HCT116 (cell line): ENCODE data around the gene SLC24A3. TPM values are rescaled to one million over a fixed set of nuclear protein-coding genes. Genes with fewer than 3 reads are reported as not detected.

Source experiments
- ATAC-seq: fragments of 200-7000 bp; cut with Tn5 transposase; 2 replicates; pipeline ENCODE4 v1.9.1; 2020; ENCODE audit warnings: mild to moderate bottlenecking, moderate library complexity
- BruUV-seq: library from RNA; stranded (reverse); fragments of 400-500 nt; replicated peaks from 2 replicates; lab custom pipeline; 2021; lab: Mats Ljungman, UMichigan
- CTCF ChIA-PET: fragments of 300-600 bp; sonication (Branson Sonifier 250); formaldehyde crosslinking; loops from one replicate; lab custom pipeline; 2021; ENCODE audit warnings: antibody characterized with exemption; lab: Charles Lee
- POLR2A ChIA-PET: fragments of 300-600, 350-600 bp; sonication (Branson Sonifier 250); formaldehyde crosslinking; loops from one replicate; lab custom pipeline; 2021; ENCODE audit warnings: antibody characterized with exemption; lab: Charles Lee
- RAD21 ChIA-PET, 2 experiments: fragments of 300-600 bp; sonication (Branson Sonifier 250); formaldehyde crosslinking; loops; one replicate each; lab custom pipeline; 2023; ENCODE audit warnings: low total read pairs in 2 of 2; ENCODE audit not compliant: uncharacterized antibody in 2 of 2, unreplicated experiment in 2 of 2, low non-redundant PET in 1 of 2; lab: Charles Lee
- DNase-seq: peaks from one replicate; pipeline ENCODE4 v3.0.0-alpha.2; 2010; ENCODE audit warnings: low read depth, low spot score
- H2AFZ ChIP-seq: fragments of 200-600 bp; shearing (Covaris generic), sonication (generic); 2 replicates; pipeline ENCODE4 v1.6.1; 2017; ENCODE audit warnings: low read depth, mixed run types, mixed read lengths, antibody characterized with exemption, low read length; ENCODE audit not compliant: poor library complexity, severe bottlenecking
- H3K27ac ChIP-seq: 2 replicates; pipeline ENCODE4 v1.5.1; 2012; ENCODE audit warnings: low read depth, low read length
- H3K27me3 ChIP-seq: fragments of 200-600 bp; sonication (generic); 2 replicates; pipeline ENCODE4 v1.6.1; 2016; ENCODE audit warnings: mixed run types, low read length, mixed read lengths; ENCODE audit not compliant: insufficient read depth
- H3K36me3 ChIP-seq, 2 experiments: fragments of 200-500 bp in 1 of 2; fragments of 200-600 bp in 1 of 2; sonication (Bioruptor generic) in 1 of 2; sonication (generic) in 1 of 2; 2 replicates each; pipeline versions ENCODE4 v1.5.1 to v1.6.1; 2014 to 2016; ENCODE audit warnings: low read length in 2 of 2, inconsistent platforms in 1 of 2, mixed read lengths in 1 of 2, mixed run types in 1 of 2; ENCODE audit not compliant: insufficient read depth in 2 of 2, control insufficient read depth in 1 of 2
- H3K4me1 ChIP-seq, 2 experiments: fragments of 200-600 bp in 1 of 2; sonication (generic) in 1 of 2; 2 replicates each; pipeline versions ENCODE4 v1.5.1 to v1.6.1; 2012 to 2017; ENCODE audit warnings: low read length in 2 of 2, inconsistent platforms in 1 of 2, mild to moderate bottlenecking in 1 of 2, mixed read lengths in 1 of 2, mixed run types in 1 of 2, moderate library complexity in 1 of 2; ENCODE audit not compliant: insufficient read depth in 2 of 2, control insufficient read depth in 1 of 2
- H3K4me2 ChIP-seq: fragments of 200-600 bp; sonication (generic); 2 replicates; pipeline ENCODE4 v1.6.1; 2017; ENCODE audit warnings: mixed run types, low read length, mixed read lengths
- H3K4me3 ChIP-seq, 2 experiments: fragments of 200-600 bp in 1 of 2; sonication (generic) in 1 of 2; replicated peaks in 1 of 2; 2 replicates each; pipeline ENCODE4 v1.5.1; 2011 to 2016; ENCODE audit warnings: low read length in 2 of 2, control low read depth in 1 of 2, low read depth in 1 of 2, mild to moderate bottlenecking in 1 of 2, mixed read lengths in 1 of 2, mixed run types in 1 of 2
- H3K79me2 ChIP-seq: fragments of 200-600 bp; sonication (generic); 2 replicates; pipeline ENCODE4 v1.6.1; 2017; ENCODE audit warnings: mild to moderate bottlenecking, mixed run types, low read length, moderate library complexity, mixed read lengths; ENCODE audit not compliant: insufficient read depth
- H3K9ac ChIP-seq: fragments of 200-600 bp; sonication (generic); 2 replicates; pipeline ENCODE4 v1.6.1; 2016; ENCODE audit warnings: low read length, mixed read lengths
- H3K9me2 ChIP-seq: fragments of 200-600 bp; sonication (generic), shearing (Covaris generic); 2 replicates; pipeline ENCODE4 v1.6.1; 2017; ENCODE audit warnings: mixed run types, mild to moderate bottlenecking, moderate library complexity; ENCODE audit not compliant: insufficient read depth
- H3K9me3 ChIP-seq, 2 experiments: fragments of 200-500 bp in 1 of 2; fragments of 200-600 bp in 1 of 2; sonication (Bioruptor generic) in 1 of 2; sonication (generic) in 1 of 2; 2 replicates each; pipeline ENCODE4 v1.6.1; 2014 to 2017; ENCODE audit warnings: low read length in 2 of 2, mixed read lengths in 2 of 2, inconsistent platforms in 1 of 2, low read depth in 1 of 2, mild to moderate bottlenecking in 1 of 2, mixed run types in 1 of 2, moderate library complexity in 1 of 2; ENCODE audit not compliant: control insufficient read depth in 1 of 2, insufficient read depth in 1 of 2
- H4K20me1 ChIP-seq: fragments of 200-600 bp; sonication (generic), shearing (Covaris generic); 2 replicates; pipeline ENCODE4 v1.6.1; 2017; ENCODE audit warnings: mixed run types, mild to moderate bottlenecking, moderate library complexity; ENCODE audit not compliant: insufficient read depth
- ATF3 ChIP-seq: IDR thresholded peaks from 2 replicates; pipeline ENCODE4 v1.6.1; 2012
- CBX3 ChIP-seq: IDR thresholded peaks from 2 replicates; pipeline ENCODE4 v1.6.1; 2012; ENCODE audit warnings: low read depth
- EGR1 ChIP-seq: IDR thresholded peaks from 2 replicates; pipeline ENCODE4 v1.6.1; 2012; ENCODE audit warnings: low read depth
- FOSL1 ChIP-seq: IDR thresholded peaks from 2 replicates; pipeline ENCODE4 v1.6.1; 2012; ENCODE audit warnings: low read depth
- JUND ChIP-seq: IDR thresholded peaks from 2 replicates; pipeline ENCODE4 v1.6.1; 2012
- MAX ChIP-seq: IDR thresholded peaks from 2 replicates; pipeline ENCODE4 v1.6.1; 2012
- POLR2AphosphoS5 ChIP-seq: IDR thresholded peaks from 2 replicates; pipeline ENCODE4 v1.6.1; 2011; ENCODE audit warnings: mild to moderate bottlenecking, low read depth, low read length, moderate library complexity
- SIN3A ChIP-seq: IDR thresholded peaks from 2 replicates; pipeline ENCODE4 v1.6.1; 2012; ENCODE audit warnings: low read depth
- SP1 ChIP-seq: IDR thresholded peaks from 2 replicates; pipeline ENCODE4 v1.6.1; 2012; ENCODE audit warnings: low read depth
- YY1 ChIP-seq: IDR thresholded peaks from 2 replicates; pipeline ENCODE4 v1.6.1; 2011; ENCODE audit warnings: low read length, low read depth, moderate library complexity, mild to moderate bottlenecking; ENCODE audit not compliant: insufficient replicate concordance; ENCODE audit errors: extremely low read depth
- ZFX ChIP-seq: fragments of 450-650 bp; IDR thresholded peaks from 2 replicates; pipeline ENCODE4 v1.6.1; 2017
- ZNF274 ChIP-seq: fragments of 200-500 bp; sonication (Bioruptor generic); IDR thresholded peaks from 2 replicates; pipeline ENCODE4 v1.6.1; 2014; ENCODE audit warnings: mild to moderate bottlenecking, low read depth, low read length, inconsistent platforms
- intact Hi-C: fragments of 100-400 bp; cut with micrococcal nuclease; formaldehyde crosslinking; loops from 2 replicates; pipeline ENCODE4 v1.10.0; 2022
- total RNA-seq: library from RNA; stranded (reverse); gene quantifications from one replicate; pipeline ENCODE4 v1.2.1, GENCODE V29; 2021; ENCODE audit not compliant: unreplicated experiment
- TF ChIP-seq, protein P1 (sequence below): IDR thresholded peaks from 2 replicates; pipeline ENCODE4 v1.6.1; 2012; ENCODE audit warnings: low read depth
- TF ChIP-seq, protein P2 (sequence below): IDR thresholded peaks from 2 replicates; pipeline ENCODE4 v1.6.1; 2011; ENCODE audit warnings: mild to moderate bottlenecking, low read length, moderate library complexity; ENCODE audit not compliant: insufficient replicate concordance; ENCODE audit errors: extremely low read depth

The SLC24A3 gene
- total RNA-seq, 1 experiment from 2014 or later = not detected

DNA sequence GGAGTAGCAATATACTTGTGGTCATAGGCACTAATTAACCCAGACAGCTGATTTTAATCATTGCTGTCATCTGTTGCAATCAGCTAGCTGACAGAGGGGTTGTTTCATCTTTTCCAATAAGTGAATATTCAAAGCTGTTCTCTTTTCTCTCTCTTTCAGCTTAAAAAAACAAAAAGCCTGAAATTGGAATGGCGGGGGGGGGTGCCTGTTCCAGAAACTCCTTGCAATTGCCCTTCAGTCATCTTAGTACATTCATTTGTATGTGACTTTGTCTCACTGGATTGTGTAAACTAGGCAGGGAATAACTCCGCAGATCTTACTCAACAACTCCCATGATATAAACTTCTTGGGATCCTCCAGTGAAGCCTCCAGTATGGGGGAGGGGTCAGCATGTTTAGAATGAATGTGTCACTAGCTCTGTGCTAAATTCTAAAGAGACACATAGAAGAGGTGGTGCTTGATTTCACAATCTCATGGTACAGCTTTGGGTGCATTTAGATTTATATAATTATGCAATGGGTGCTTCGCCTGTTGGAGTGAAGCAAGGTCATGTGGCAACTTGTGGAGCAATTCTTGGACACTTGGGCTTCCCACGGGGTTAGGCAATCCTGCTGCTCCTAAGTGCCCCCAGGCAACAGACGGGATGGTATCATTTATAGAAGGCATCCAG lies 40.1 kb downstream of the SLC24A3 start:
- intact Hi-C loops = no loop called here
- ChIA-PET RAD21 (no interaction called here), POLR2A (no interaction called here), CTCF (no interaction called here)
- Histone ChIP-seq H3K79me2 (no peaks in the 10 kb centered on the region), H3K36me3 (no peaks in the 10 kb centered on the region), H3K4me1 (no peaks in the 10 kb centered on the region), H3K4me2 (no peak overlapping the region), H3K27me3 (no peaks in the 10 kb centered on the region), H3K9me2 (no peaks in the 10 kb centered on the region), H3K9me3 (no peaks in the 10 kb centered on the region; a peak in 1 of 4 replicates), H2AFZ (no peak overlapping the region), H3K9ac (no peak overlapping the region), H3K4me3 (no peak overlapping the region), H4K20me1 (no peaks in the 10 kb centered on the region), H3K27ac (no peak overlapping the region)
- BruUV-seq = no TSS peak
- no peak for ATAC-seq
- TF ChIP-seq ZFX (no peak), SP1 (no peak), SIN3A (no peak), MAX (no peak), YY1 (no peak), POLR2AphosphoS5 (no peak), JUND (no peak), ATF3 (no peak), CBX3 (no peak), EGR1 (no peak), FOSL1 (no peak), ZNF274 (no peak)
- TF ChIP-seq, protein P1, sequence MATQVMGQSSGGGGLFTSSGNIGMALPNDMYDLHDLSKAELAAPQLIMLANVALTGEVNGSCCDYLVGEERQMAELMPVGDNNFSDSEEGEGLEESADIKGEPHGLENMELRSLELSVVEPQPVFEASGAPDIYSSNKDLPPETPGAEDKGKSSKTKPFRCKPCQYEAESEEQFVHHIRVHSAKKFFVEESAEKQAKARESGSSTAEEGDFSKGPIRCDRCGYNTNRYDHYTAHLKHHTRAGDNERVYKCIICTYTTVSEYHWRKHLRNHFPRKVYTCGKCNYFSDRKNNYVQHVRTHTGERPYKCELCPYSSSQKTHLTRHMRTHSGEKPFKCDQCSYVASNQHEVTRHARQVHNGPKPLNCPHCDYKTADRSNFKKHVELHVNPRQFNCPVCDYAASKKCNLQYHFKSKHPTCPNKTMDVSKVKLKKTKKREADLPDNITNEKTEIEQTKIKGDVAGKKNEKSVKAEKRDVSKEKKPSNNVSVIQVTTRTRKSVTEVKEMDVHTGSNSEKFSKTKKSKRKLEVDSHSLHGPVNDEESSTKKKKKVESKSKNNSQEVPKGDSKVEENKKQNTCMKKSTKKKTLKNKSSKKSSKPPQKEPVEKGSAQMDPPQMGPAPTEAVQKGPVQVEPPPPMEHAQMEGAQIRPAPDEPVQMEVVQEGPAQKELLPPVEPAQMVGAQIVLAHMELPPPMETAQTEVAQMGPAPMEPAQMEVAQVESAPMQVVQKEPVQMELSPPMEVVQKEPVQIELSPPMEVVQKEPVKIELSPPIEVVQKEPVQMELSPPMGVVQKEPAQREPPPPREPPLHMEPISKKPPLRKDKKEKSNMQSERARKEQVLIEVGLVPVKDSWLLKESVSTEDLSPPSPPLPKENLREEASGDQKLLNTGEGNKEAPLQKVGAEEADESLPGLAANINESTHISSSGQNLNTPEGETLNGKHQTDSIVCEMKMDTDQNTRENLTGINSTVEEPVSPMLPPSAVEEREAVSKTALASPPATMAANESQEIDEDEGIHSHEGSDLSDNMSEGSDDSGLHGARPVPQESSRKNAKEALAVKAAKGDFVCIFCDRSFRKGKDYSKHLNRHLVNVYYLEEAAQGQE = no peak
- TF ChIP-seq, protein P2, sequence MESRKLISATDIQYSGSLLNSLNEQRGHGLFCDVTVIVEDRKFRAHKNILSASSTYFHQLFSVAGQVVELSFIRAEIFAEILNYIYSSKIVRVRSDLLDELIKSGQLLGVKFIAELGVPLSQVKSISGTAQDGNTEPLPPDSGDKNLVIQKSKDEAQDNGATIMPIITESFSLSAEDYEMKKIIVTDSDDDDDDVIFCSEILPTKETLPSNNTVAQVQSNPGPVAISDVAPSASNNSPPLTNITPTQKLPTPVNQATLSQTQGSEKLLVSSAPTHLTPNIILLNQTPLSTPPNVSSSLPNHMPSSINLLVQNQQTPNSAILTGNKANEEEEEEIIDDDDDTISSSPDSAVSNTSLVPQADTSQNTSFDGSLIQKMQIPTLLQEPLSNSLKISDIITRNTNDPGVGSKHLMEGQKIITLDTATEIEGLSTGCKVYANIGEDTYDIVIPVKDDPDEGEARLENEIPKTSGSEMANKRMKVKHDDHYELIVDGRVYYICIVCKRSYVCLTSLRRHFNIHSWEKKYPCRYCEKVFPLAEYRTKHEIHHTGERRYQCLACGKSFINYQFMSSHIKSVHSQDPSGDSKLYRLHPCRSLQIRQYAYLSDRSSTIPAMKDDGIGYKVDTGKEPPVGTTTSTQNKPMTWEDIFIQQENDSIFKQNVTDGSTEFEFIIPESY = no peak
- no peak for DNase-seq
